Activated CD4-positive, alpha-beta T cell treated with anti-CD3 and anti-CD28 coated beads for 1 hour (primary cell): Measurements from ENCODE around the gene HIVEP3.

Source experiments
- DNase-seq: peaks from one replicate; pipeline ENCODE4 v3.0.0-alpha.2; 2020

Gene HIVEP3

GRCh38 chr1:41749991-41750745 lies 168.6 kb downstream of the HIVEP3 start:
- DNase-seq: no peak

- no peak for DNase-seq
These were observed 173.7 kb downstream of the HIVEP3 start for GRCh38 chr1:41745022-41745421.

- DNase-seq: no peak
These were observed 175.4 kb downstream of the HIVEP3 start for GRCh38 chr1:41743366-41743765.

GRCh38 chr1:41742219-41742618 lies 176.5 kb downstream of the HIVEP3 start:
- DNase-seq: no peak

- DNase-seq: no peak
These were observed 177.5 kb downstream of the HIVEP3 start for GRCh38 chr1:41741244-41741643.

GRCh38 chr1:41740630-41741239 lies 178.0 kb downstream of the HIVEP3 start:
- DNase-seq: no peak

- DNase-seq: no peak
These were observed 178.7 kb downstream of the HIVEP3 start for GRCh38 chr1:41740058-41740457.

- peak; percentile 39 for DNase-seq
These were observed 179.4 kb downstream of the HIVEP3 start for GRCh38 chr1:41739061-41739955.

- no peak for DNase-seq
These were observed 180.2 kb downstream of the HIVEP3 start for GRCh38 chr1:41738475-41738874.

GRCh38 chr1:41738006-41738405 lies 180.7 kb downstream of the HIVEP3 start:
- DNase-seq: no peak

- DNase-seq: no peak
These were observed 183.0 kb downstream of the HIVEP3 start for GRCh38 chr1:41735631-41736260.

GRCh38 chr1:41735139-41735538 lies 183.6 kb downstream of the HIVEP3 start:
- DNase-seq: no peak

GRCh38 chr1:41734201-41734970 lies 184.3 kb downstream of the HIVEP3 start:
- no peak for DNase-seq

- DNase-seq: no peak
These were observed 185.0 kb downstream of the HIVEP3 start for GRCh38 chr1:41733725-41734124.

- no peak for DNase-seq
These were observed 185.7 kb downstream of the HIVEP3 start for GRCh38 chr1:41733021-41733420.

- DNase-seq: no peak
These were observed 187.1 kb downstream of the HIVEP3 start for GRCh38 chr1:41731516-41732030.

GRCh38 chr1:41730806-41731205 lies 187.9 kb downstream of the HIVEP3 start:
- DNase-seq: no peak

- no peak for DNase-seq
These were observed 190.1 kb downstream of the HIVEP3 start for GRCh38 chr1:41728403-41729202.

- no peak for DNase-seq
These were observed 191.0 kb downstream of the HIVEP3 start for GRCh38 chr1:41727749-41728115.

- DNase-seq: no peak
These were observed 191.6 kb downstream of the HIVEP3 start for GRCh38 chr1:41726899-41727748.
